Measurements from ENCODE around the gene ABLIM3.

ABLIM3 gene

DNA sequence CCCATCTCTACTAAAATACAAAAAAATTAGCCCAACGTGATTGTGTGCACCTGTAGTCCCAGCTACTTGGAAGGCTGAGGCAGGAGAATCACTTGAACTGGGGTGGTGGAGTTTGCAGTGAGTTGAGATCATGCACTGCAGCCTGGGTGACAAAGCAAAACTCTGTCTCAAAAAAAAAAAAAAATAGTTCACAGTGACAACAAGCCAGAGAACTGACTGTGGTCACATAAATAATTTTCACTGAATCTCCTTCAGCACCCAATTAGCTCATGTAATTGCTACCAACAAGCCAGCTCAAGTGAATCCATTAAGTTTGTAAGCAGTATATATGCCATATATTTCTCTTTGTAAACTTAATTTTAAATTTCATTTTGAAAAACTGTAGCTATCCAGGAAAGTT lies 115.8 kb downstream of the ABLIM3 start:
- TF ChIP-seq ZNF565 (CRISPR knock-in tag; conservative IDR thresholded peaks at IDR 0.05; ENCODE audit: low read depth) (no peak), ZC3H10 (CRISPR knock-in tag; IDR thresholded peaks at IDR 0.05) (no peak), OSR1 (CRISPR knock-in tag; IDR thresholded peaks at IDR 0.05) (no peak), ISL1 (CRISPR knock-in tag; IDR thresholded peaks at IDR 0.05) (no peak), ESRRG (CRISPR knock-in tag; IDR thresholded peaks at IDR 0.05) (no peak)
- ATAC-seq: no peak

GRCh38 chr5:149257889-149258705 lies 116.8 kb downstream of the ABLIM3 start:
- TF ChIP-seq ISL1 (CRISPR knock-in tag; IDR thresholded peaks at IDR 0.05) (no peak), ZFP30 (CRISPR knock-in tag; IDR thresholded peaks at IDR 0.05) (no peak), PPARA (CRISPR knock-in tag; IDR thresholded peaks at IDR 0.05; ENCODE audit: borderline replicate concordance) (no peak), ZNF565 (CRISPR knock-in tag; conservative IDR thresholded peaks at IDR 0.05; ENCODE audit: low read depth) (no peak), ARNTL (CRISPR knock-in tag; IDR thresholded peaks at IDR 0.05; ENCODE audit: borderline replicate concordance, low read depth) (no peak), ZNF70 (CRISPR knock-in tag; IDR thresholded peaks at IDR 0.05) (no peak), TCF4 (CRISPR knock-in tag; IDR thresholded peaks at IDR 0.05; ENCODE audit: borderline replicate concordance) (no peak), TSHZ2 (CRISPR knock-in tag; IDR thresholded peaks at IDR 0.05) (no peak)
- TF ChIP-seq, protein P1, sequence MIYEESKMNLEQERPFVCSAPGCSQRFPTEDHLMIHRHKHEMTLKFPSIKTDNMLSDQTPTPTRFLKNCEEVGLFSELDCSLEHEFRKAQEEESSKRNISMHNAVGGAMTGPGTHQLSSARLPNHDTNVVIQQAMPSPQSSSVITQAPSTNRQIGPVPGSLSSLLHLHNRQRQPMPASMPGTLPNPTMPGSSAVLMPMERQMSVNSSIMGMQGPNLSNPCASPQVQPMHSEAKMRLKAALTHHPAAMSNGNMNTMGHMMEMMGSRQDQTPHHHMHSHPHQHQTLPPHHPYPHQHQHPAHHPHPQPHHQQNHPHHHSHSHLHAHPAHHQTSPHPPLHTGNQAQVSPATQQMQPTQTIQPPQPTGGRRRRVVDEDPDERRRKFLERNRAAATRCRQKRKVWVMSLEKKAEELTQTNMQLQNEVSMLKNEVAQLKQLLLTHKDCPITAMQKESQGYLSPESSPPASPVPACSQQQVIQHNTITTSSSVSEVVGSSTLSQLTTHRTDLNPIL (CRISPR knock-in tag; IDR thresholded peaks at IDR 0.05; ENCODE audit: low read depth): no peak
- no peak; the same call in 2 of the 3 replicates for ATAC-seq

DNA sequence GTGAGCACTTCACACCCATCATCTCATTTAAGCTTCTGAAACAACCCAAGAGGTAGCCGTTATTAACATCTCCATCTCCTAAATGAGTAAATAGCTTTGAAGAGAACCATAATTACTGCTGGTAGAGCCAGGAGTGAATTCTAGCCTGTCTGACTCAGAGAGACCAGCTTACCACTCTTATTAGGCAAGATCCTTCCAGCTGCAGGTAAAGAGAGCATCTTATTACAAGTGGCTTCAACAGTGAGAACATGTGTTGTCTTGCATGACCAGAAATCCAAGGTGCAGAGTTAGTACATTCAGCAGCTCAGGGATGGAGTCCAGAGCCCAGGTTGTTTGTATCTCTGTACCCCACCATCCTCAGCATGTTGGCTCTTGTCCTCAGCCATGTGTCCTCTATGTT lies 119.5 kb downstream of the ABLIM3 start:
- no peak for TF ChIP-seq ZFP3 (CRISPR knock-in tag; IDR thresholded peaks at IDR 0.05)
- TF ChIP-seq TOX (CRISPR knock-in tag; IDR thresholded peaks at IDR 0.05; ENCODE audit: borderline replicate concordance): no peak
- no peak for TF ChIP-seq ESRRG (CRISPR knock-in tag; IDR thresholded peaks at IDR 0.05)
- no peak for TF ChIP-seq ZNF565 (CRISPR knock-in tag; conservative IDR thresholded peaks at IDR 0.05; ENCODE audit: low read depth)
- TF ChIP-seq ARNTL (CRISPR knock-in tag; IDR thresholded peaks at IDR 0.05; ENCODE audit: borderline replicate concordance, low read depth): no peak
- no peak for TF ChIP-seq PATZ1 (CRISPR knock-in tag; IDR thresholded peaks at IDR 0.05; ENCODE audit: borderline replicate concordance)
- TF ChIP-seq OSR1 (CRISPR knock-in tag; IDR thresholded peaks at IDR 0.05): no peak
- no peak for TF ChIP-seq ZNF8 (CRISPR knock-in tag; IDR thresholded peaks at IDR 0.05)
- TF ChIP-seq, protein P1 (CRISPR knock-in tag; IDR thresholded peaks at IDR 0.05; ENCODE audit: low read depth): no peak
- TF ChIP-seq BACH2 (CRISPR knock-in tag; IDR thresholded peaks at IDR 0.05; ENCODE audit: borderline replicate concordance): no peak
- no peak for TF ChIP-seq ZNF70 (CRISPR knock-in tag; IDR thresholded peaks at IDR 0.05)
- TF ChIP-seq ZC3H10 (CRISPR knock-in tag; IDR thresholded peaks at IDR 0.05): no peak
- TF ChIP-seq POU6F1 (CRISPR knock-in tag; IDR thresholded peaks at IDR 0.05; ENCODE audit: borderline replicate concordance, low read depth): no peak
- TF ChIP-seq GLIS3 (CRISPR knock-in tag; IDR thresholded peaks at IDR 0.05): no peak
- no peak for TF ChIP-seq ZFP30 (CRISPR knock-in tag; IDR thresholded peaks at IDR 0.05)
- no peak for TF ChIP-seq RARB (CRISPR knock-in tag; IDR thresholded peaks at IDR 0.05)
- no peak for ATAC-seq

All from SK-N-SH treated with all-trans-retinoic acid at 6 μM for 48 hours (cell line).